ENCODE results near the gene LIG1.

The LIG1 gene

DNA sequence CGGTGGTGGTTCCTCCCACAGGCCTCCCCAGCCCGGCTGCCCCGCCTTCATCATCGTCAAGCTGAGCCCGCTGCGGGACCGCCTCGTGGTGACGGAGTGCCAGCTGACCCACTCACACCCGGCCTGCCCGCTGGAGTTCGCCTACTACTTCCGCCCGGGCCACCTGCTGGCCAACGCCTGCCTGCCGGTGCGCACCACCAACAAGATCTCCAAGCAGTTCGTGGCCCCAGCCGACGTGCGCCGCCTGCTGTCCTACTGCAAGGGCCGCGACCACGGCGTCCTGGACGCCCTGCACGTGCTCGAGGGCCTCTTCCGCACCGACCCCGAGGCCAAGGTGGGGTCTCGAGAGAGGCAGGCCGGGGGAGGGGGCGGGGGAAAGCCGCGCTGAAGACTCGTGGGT is 12.3 kb upstream of the LIG1 start:
- in situ Hi-C loops (cut with MboI; ENCODE audit: low sequenced_read_pairs) = no loop called here

DNA sequence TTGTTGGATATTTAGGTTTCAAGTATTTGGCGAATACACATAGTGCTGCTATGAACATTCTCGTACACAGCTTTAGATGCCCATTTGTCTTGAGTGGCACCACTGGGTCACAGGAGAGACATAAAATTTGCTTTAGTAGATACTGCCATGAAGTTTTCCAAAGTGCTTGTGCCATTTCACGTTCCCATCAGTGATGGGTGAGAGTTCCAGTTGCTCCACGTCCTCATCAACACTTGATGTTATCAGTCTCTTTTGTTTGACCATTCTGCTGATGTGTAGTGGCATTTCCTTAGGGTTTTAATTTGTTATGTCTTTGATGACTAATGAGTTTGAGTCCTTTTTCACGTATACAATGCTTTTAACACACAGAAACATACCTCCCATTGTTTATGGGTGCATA is 11.4 kb upstream of the LIG1 start:
- in situ Hi-C loops (cut with MboI; ENCODE audit: low sequenced_read_pairs) = no loop called here

DNA sequence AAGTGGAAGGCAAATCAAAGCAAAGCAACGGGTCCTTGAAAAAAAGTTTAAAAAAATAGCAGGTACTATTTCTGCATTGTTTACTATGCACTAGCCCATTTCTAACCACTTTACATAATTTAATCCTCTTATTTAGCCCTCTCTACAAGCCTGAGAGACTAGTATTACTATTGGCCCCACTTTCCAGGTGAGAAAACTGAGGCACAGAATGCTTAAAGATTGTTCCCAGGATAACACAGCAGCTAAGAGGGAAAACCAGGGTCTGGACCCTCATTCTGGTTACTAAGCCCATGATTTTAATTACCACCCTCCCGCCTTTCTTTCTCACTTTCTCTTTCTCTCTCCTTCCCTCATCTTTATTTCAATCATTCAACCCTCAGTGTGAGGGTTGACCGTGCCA is 6.1 kb upstream of the LIG1 start:
- in situ Hi-C loops (cut with MboI; ENCODE audit: low sequenced_read_pairs) = no loop called here

DNA sequence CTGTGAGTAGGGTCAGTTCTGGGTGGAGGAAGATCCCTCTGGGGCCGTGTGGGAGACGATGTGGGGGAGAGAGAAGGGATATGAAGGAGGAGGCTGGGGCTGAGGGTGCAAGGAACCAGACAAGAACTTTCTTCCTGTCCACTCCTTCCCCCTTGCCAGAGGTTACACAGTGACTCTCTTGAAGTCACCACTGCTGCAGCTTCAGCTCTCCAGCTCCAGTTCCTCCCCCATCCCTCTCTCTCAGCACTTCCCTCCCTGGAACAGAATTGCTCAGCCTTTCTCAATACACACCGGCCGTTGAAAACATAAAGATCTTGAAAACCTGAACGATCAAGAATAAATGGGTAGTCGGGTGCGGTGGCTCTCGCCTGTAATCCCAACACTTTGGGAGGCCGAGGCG is 5.4 kb upstream of the LIG1 start:
- in situ Hi-C loops (cut with MboI; ENCODE audit: low sequenced_read_pairs) = no loop called here

DNA sequence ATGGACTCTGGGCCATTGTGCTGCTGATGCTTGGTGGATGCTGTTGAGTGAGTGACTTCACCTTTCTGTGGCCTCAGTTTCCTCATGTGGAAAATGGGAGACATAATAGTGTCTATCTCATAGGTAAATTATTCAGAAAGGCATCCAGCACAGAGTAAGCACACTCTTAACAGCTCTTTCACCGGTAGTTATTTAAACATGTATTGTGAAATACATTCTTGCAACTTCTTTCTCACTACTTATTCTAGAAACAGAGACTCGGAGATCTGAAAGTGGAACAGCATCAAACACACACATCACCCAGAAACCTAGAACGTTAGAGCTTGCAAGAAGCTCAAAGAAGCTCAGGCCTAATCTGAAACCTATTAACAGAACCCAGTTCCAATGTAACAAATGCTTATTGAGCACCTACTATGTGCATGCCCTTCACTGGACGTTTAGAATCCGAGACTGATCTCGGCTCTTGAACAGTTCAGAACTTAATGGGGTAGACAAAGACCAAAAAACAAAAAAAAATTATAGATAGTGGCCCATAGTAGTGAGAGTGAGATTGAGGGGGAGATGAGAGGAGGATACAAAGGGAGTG is 4.4 kb upstream of the LIG1 start:
- in situ Hi-C loops (cut with MboI; ENCODE audit: low sequenced_read_pairs) = no loop called here

DNA sequence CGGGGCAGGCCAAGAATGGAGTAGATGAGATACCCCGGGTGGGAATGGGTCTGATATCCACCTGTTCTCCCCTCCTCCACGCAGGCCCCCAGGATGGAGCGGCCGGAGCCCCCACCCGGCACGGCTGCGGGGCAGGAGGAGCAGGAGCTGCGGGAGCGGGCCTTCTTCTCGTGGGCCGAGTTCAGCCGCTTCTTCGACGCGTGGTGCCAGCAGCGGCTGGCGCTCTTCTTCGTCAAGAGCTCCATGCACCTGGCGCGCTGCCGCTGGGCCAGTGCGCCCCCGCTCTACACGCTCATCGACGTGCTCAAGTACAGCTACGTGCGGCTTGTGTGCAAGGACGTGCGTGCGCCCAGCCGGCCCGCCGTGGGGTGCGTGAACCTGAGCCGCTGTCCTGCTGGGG is 1.6 kb upstream of the LIG1 start:
- in situ Hi-C loops (cut with MboI; ENCODE audit: low sequenced_read_pairs) = no loop called here

DNA sequence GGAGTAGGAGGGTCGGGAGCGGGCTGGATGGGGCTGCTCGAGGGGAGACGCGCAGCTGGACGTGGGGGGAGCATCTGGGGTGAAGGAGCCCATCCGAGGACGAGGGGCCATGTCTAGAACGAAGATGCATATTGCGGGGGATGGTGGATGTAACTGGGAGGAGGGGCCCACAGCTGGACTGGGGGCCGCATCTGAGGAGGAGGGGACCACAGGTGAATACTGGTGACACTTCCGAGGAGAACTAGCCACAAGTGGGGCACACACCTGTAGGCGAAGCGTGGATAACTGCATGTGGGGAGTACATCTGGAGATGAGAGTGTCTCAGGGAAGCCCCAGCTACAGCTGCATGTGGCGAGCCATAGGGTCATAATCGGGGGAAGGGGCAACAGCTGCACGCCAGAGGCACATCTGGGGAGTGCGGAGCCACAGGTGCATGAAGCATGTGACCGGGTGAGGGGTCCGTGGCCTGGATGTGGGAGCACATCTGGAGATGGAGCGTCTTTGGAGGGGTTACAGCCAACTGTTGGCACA is 738 bp upstream of the LIG1 start:
- in situ Hi-C loops (cut with MboI; ENCODE audit: low sequenced_read_pairs) = no loop called here

DNA sequence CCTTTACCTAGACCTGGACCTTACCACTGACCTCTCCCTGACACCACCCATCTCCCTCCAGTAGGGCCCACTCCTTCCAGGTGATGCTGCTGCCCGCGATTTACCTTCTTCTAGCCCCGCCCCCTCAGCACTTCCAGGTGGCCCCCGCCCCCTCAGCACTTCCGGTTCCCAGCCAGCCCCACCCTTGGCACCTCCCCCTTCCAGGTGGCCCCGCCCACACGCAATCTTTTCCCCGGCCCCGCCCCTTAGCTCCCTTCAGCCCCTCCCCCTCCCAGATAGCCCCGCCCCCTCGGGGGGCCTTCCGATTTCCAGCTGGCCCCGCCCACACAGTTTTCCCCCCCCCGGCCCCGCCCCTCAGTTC is 586 bp downstream of the LIG1 start:
- in situ Hi-C loops (cut with MboI; ENCODE audit: low sequenced_read_pairs) = no loop called here

DNA sequence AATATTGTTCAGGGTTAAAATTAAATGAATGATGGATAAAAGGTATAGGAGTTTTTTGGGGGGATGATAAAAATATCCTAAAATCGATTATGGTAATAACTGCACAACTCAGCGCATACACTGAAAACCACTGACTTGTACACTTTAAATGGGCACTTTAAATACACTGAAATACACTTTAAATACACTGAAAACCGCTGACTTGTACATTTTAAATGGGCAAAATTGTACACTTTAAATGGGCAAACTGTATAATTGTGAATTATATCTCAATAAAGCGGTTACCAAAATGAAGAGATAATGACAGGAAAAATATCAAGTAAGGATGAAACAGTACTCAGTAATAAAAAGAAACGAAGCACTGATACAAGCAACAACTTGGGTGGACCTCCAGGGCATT is 1.5 kb downstream of the LIG1 start:
- in situ Hi-C loops (cut with MboI; ENCODE audit: low sequenced_read_pairs) = no loop called here

DNA sequence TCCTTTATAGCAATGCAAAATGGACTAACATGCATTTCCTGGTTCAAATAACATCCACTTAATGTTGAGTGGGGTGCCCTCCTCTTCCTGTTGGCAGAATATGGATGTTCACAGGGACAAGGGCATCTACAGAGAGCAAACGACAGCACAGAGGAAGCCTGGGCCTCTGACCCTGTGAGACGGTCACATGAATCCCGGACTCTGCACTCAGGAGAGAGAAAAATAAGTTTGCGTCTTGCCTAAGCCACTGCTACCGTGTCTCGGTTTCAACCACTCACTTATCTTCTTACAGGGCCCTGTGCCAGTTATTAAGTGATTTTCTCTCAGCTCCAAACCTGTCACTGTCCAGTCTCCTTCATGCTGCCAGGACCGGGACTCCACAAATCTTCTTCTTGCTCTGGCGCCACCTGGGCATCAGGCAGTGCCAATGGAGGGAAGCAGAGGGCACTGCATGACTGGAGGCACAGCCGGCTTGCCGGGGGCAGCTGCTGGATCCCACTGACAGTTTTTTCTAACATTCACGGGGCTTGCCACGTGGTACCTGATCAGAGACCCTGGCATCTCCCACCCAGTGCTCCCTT is 11.8 kb downstream of the LIG1 start:
- in situ Hi-C loops (cut with MboI; ENCODE audit: low sequenced_read_pairs) = no loop called here

DNA sequence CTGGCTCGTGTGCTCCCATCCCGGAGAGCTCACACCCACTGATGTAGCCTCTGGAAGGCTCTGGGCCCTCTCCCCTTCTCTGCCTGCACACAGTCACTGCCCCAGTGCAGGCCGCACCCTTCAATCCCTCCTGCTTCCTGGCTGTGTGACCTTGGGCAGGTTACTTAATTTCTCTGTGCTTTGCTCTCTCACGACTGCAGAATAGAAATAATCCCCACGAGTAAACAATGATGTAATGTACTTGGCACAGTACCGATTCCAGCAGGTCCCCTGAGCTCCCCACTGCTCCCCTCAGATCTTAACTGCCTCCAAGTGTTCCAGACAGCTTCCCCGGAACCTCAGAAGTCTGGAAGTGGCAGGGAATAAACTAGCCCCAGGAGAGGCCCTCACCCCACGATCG is 16.1 kb downstream of the LIG1 start:
- in situ Hi-C loops (cut with MboI; ENCODE audit: low sequenced_read_pairs) = no loop called here

DNA sequence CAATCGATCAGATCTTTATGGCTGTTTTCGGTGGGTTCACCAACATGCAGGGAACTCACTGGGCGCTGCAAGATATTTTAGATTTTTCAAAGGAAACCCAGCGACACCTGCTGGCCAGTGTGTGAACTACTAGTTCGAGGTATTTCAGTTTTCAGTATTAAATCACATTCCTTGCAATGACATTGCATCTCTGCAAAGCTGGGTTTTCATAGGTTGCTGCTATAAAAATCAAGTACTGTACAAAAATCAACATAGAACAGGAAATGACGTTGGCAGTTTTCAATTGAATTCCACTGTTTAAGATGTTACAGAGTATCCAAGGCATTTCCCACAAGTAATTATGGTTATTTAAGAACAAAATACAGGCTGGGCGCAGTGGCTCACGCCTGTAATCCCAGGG is 17.6 kb downstream of the LIG1 start:
- in situ Hi-C loops (cut with MboI; ENCODE audit: low sequenced_read_pairs) = no loop called here

DNA sequence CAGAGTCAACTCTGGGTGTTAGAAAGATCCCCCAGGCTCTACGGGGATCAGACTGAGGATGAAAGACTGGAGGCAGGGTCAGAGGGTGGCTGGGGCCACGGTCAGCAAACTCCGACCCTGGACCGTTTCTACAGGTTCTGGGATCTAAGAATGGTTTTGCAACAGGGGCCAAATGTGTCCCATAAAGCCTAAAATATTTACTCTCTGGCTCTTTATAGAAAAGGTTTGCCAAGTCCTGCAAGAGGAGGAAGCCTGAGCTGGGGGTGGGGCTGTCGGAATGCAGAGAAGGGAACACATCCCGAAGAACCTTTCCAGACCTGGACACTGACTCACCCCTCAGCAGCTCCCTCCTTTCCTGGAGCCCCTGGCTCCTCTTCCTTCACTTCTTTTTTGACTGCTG is 20.7 kb downstream of the LIG1 start:
- in situ Hi-C loops (cut with MboI; ENCODE audit: low sequenced_read_pairs) = no loop called here

DNA sequence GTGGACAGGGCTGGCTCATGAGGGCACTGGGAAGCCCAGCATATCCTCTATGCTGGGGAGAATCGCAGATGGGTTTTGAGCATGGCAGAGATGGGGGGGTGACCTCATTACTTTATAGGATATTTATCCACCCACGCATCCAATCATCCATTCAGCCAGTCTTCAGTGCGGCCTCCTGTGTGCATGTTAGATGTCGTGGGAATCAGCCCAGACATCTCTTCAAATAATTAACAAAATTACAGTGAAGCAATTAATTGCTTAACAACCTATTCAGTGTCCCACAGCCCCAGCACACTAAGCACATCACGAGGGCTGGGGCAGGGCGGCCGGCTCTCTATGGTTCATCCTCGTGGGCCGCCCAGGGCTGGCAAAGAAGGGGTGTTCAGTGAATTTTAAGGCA is 21.6 kb downstream of the LIG1 start:
- in situ Hi-C loops (cut with MboI; ENCODE audit: low sequenced_read_pairs) = no loop called here

DNA sequence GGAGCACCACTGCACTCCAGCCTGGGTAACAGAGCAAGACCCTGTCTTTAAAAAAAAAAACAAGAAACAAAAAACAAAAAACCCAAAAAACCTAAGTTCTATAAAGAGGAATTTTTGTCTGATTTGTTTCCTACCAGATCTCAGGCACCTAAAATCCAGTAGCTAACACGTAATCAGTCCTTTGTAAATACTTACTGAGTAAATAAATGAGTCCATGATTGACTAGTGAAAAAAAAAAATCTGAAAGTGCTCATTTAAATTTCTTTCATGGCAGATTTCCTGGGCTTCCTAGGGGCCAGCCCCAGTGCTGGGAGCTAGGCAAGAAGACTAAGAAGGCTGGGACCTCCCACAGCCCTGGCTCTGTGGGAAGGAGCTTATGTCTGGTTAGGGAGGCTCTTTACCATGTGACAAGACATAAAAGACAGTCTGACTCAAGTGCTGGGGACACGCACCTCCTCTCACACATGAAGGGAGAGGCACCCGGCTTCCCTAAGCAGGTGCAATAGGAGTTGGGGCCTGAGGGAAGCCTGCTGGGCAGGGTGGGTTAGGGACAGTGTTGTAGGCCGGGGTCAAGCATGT is 22.5 kb downstream of the LIG1 start:
- in situ Hi-C loops (cut with MboI; ENCODE audit: low sequenced_read_pairs) = no loop called here

DNA sequence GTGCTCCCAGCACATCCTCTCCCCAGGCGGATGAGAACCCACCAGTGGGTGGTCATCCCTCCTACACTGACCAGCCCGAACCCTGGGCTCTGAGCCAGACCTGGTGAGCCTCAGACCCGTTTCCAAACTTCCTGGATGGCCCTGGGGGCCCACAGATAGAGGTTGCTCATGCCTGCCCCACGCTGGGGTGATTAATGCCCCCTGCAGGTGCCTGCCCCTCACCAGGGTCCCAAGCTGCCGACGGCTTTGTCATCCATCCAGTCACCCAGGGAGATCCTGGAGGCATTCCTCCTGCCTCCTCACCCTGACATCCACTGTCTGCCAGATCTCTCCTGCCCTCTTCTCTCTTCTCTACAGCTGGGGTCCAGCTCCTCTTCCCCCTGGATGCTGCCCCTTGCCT is 31.1 kb downstream of the LIG1 start:
- in situ Hi-C loops (cut with MboI; ENCODE audit: low sequenced_read_pairs) = no loop called here

DNA sequence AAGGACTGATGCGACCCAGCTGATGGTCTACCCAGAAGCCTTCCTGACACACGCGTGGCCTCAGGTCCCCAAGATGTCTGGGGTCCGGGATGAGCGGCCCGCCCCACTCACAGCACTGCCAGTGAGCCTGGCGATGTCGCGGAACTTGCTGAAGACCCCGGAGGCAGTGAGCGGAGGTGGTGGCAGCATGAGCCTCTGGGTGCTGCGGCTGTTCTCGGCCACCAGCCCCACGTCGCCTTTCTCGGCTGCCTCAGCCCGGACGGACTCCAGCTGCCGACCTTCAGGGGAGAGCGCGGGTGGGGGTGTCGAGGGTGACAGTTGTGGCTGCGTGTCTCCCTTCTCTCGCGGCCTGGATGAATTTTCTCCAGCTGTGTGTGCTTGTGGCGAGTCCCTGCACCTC is 32.7 kb downstream of the LIG1 start:
- in situ Hi-C loops (cut with MboI; ENCODE audit: low sequenced_read_pairs) = no loop called here

DNA sequence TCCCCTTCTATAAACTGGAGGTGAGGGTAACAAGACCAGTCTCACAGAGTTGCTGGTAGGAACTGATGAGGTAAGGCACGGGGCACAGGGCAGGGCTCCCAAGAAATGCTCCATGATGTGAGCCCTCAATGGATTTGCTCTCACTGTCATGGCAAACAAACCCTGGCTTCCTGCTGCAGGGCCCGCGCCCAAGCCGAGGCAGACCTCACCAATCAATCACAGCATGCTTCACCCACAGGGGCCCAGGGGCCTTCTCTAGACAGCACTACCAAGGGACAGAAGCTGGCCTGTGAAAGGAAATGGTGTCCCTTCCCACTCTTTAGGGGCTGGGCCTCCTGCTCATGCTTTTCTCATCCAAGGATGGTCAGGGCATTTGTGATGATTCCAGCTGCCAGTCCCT is 33.6 kb downstream of the LIG1 start:
- in situ Hi-C loops (cut with MboI; ENCODE audit: low sequenced_read_pairs) = no loop called here

DNA sequence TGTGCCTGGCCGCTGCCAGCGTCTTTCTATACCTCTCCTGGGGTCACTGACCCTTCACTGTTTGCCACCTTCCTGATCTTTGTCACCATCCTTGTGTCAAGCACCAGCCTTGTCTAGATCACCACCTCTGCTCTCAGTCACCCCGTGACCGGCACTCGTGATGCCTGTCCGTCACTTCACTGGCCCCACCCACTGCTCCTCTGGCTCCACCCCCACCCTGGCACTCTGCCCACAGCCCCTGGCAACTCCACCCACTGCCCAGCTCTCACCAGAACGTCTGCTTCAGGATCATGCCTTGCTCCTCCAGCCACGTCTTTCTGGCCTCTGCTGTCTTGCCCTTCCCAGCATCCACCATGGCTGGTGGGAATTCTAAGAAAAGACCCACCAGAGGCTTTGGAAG is 34.7 kb downstream of the LIG1 start:
- in situ Hi-C loops (cut with MboI; ENCODE audit: low sequenced_read_pairs) = no loop called here

DNA sequence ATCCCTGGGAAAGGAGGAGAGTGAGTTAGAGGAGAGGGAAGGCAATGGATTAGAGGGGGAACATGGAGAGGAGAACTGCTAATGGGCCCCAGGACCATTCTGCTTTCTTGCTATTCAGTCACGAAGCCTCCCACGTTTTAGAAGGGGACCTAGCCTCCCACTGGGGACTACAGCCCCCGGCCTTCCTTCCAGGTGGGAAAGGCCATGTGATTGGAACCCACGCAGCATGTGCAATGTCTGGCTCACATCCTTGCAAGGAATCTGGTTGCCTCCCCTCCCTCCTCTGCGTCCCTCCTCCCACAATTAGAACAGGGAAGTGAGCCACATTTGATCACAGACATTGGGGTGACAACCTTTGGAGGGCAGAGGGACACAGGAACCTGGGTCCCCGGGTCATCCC is 37.0 kb downstream of the LIG1 start:
- in situ Hi-C loops (cut with MboI; ENCODE audit: low sequenced_read_pairs) = no loop called here

DNA sequence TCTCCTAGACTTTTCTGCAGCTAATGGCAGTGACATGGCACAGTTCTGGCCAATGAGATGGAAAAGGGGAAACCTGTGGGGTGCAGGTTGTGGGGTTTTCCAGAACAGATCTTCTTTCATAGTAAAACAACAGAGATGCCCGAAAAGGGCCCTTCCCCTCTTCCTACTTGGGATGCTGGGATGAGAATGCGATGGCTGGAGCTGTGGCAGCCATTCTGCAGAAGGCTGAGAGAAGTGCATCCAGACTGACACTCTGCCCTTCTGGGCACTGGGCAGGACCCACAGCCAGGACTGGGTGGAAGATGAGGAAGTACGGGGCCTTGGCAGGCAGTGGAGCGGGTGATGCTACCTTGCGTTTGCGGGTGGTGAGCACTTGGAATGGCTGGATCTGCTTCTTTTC is 42.6 kb downstream of the LIG1 start:
- in situ Hi-C loops (cut with MboI; ENCODE audit: low sequenced_read_pairs) = no loop called here

DNA sequence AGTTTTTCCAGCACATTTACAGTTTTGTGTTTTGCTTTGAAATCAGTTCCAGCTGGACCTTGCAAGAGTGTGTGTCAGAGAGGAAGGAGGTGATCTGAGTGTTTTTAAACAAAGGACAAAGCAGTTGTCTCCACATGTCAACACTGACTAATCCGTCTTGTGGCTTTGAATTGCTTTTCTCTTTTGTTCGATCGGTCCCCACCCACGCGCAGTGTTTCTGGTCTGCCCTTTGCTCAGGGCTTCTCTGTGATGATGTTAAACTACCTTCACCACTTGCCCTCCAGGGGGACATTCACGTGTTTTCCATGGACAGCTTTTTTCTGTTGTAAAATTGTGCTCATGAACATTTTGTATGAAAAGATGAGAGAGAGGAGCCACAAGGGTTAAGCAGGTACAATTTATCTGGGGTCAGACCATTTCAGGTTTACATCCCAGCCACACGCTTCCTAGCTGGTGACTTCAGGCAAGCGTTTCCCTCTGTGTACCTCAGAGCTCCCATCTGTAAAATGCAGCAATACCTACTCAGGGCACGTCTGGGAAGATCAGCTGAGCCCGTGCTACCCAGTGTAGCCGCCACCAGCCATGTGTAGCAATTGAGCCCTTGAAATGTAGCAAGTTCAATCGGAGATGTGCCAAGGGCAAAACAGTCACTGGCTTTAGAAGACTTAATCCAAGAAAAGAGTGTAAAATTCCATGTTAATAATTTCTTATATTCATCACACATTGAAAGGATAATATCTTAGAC is 46.1 kb downstream of the LIG1 start:
- in situ Hi-C loops (cut with MboI; ENCODE audit: low sequenced_read_pairs) = no loop called here
